ENCODE results near the gene MPL.

GRCh38 chr1:43402089-43402865 lies 64.7 kb downstream of the MPL start:
- TF ChIP-seq CTCF (IDR thresholded peaks at IDR 0.05; ENCODE audit: insufficient read depth, low read length) = no peak
- TF ChIP-seq SPI1 (IDR thresholded peaks at IDR 0.05; ENCODE audit: borderline replicate concordance, low read depth) = no peak
- no peak for TF ChIP-seq GABPA (IDR thresholded peaks at IDR 0.05; ENCODE audit: low read depth)
- TF ChIP-seq POLR2AphosphoS5 (IDR thresholded peaks at IDR 0.05; ENCODE audit: low read depth) = no peak
- no peak for TF ChIP-seq REST (IDR thresholded peaks at IDR 0.05; ENCODE audit: insufficient replicate concordance, low read depth)

Measured in HL-60 (cell line).